ENCODE results near the gene ADGRE1.

- TF ChIP-seq CTCF (IDR thresholded peaks at IDR 0.05) (no peak), POLR2AphosphoS5 (IDR thresholded peaks at IDR 0.05) (no peak)
These were observed 42.8 kb downstream of the ADGRE1 start for GRCh38 chr19:6930190-6930589.
